ENCODE measurements around the gene CXADR. TPM values are rescaled to one million over a fixed set of nuclear protein-coding genes. Genes with fewer than 3 reads are reported as not detected.
"Not testable (repeated sequence)": the region's sequence is repeated elsewhere in the genome, so short reads cannot be mapped to it uniquely, and the experiment has no call there.

The CXADR gene
- total RNA-seq, 4 donors from 2014 or later, result 5.0 to 198 (median 106) TPM

GRCh38 chr21:17469727-17470126 is 43.1 kb upstream of the CXADR start:
- no peak for TF ChIP-seq POLR2A (IDR thresholded peaks at IDR 0.05)
- TF ChIP-seq, protein P1, sequence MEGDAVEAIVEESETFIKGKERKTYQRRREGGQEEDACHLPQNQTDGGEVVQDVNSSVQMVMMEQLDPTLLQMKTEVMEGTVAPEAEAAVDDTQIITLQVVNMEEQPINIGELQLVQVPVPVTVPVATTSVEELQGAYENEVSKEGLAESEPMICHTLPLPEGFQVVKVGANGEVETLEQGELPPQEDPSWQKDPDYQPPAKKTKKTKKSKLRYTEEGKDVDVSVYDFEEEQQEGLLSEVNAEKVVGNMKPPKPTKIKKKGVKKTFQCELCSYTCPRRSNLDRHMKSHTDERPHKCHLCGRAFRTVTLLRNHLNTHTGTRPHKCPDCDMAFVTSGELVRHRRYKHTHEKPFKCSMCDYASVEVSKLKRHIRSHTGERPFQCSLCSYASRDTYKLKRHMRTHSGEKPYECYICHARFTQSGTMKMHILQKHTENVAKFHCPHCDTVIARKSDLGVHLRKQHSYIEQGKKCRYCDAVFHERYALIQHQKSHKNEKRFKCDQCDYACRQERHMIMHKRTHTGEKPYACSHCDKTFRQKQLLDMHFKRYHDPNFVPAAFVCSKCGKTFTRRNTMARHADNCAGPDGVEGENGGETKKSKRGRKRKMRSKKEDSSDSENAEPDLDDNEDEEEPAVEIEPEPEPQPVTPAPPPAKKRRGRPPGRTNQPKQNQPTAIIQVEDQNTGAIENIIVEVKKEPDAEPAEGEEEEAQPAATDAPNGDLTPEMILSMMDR (IDR thresholded peaks at IDR 0.05), result no peak
- Histone ChIP-seq H3K4me1 (peaks cover 0 to 22% (median 0%) of the 10 kb centered on the region in 4 donors), H3K27me3 (no peaks in the 10 kb centered on the region), H3K36me3 (no peaks in the 10 kb centered on the region), H3K9me3 (no peaks in the 10 kb centered on the region), H3K4me3 (no peak overlapping the region), H3K27ac (no peak overlapping the region)
- DNase-seq, result no peak

- Histone ChIP-seq H3K36me3 (no peaks in the 10 kb centered on the region), H3K27me3 (no peaks in the 10 kb centered on the region), H3K4me1 (peaks cover 0 to 13% (median 0%) of the 10 kb centered on the region in 4 donors), H3K4me3 (no peak overlapping the region), H3K9me3 (no peaks in the 10 kb centered on the region), H3K27ac (peak overlapping the region in 3 of 4 donors; percentile 66 to 90 (median 88))
- TF ChIP-seq POLR2A (IDR thresholded peaks at IDR 0.05), result no peak
- TF ChIP-seq, protein P1 (IDR thresholded peaks at IDR 0.05), result no peak
- DNase-seq, result no peak
Observed at GRCh38 chr21:17472182-17472581, 40.7 kb upstream of the CXADR start.

DNA sequence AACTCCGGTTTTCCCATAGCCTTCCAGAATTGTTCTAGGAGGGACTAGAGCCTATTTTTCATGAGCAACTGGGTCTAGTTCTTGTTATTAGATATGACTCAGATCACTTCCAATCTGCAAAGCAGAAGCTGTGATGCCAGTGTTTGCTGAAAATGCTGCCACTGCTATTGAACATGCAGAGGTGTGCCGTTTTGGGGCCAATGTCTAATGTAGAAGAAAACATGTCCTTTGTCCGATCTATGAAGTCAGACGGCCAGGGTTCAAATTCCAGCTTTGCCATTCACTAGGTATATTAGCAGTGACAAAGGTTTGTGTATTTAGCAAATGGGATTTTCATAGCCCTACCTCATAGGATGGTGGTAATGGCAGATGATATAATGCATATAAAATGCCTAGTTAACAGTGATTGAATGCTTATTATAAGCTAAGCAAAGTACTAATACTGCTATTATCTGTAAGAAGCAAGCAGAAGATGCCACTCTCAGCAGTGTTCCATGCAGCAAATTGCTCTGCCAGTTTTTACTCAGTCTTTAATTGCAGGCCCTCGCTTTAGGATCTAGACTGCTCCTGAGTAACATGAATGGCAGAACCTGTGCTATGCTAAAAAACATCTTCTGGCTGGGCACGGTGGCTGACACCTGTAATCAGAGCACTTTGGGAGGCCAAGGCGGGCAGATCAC is 40.1 kb upstream of the CXADR start:
- Histone ChIP-seq H3K4me1 (peaks cover 0 to 10% (median 0%) of the 10 kb centered on the region in 4 donors), H3K27ac (peak overlapping the region in 3 of 4 donors; percentile 66 to 90 (median 88)), H3K27me3 (no peaks in the 10 kb centered on the region), H3K36me3 (no peaks in the 10 kb centered on the region), H3K4me3 (no peak overlapping the region), H3K9me3 (no peaks in the 10 kb centered on the region)
- DNase-seq, result peak in 2 of 3 donors; percentile 63 to 89
- TF ChIP-seq POLR2A (IDR thresholded peaks at IDR 0.05), result peak in 1 of 2 donors; percentile 28
- TF ChIP-seq, protein P1 (IDR thresholded peaks at IDR 0.05), result no peak

DNA sequence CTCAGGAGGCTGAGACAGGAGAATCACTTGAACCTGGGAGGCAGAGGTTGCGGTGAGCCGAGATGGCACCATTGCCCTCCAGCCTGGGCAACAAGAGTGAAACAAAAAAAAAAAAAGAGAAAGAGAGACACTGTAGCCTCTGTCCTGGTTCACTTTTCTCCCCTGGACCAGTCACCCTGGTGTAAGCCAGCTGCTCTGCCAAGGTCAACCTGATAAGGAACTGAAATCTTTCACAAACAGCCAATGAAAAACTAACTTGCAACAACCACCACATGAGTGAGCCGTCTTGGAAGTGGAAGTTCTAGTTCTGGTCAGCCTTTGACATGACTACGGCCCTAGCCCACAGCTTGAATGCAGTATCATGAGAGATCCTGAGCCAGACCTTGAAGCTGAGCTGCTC is 36.8 kb upstream of the CXADR start:
- H3K36me3 ChIP-seq, result no peaks in the 10 kb centered on the region
- no peaks in the 10 kb centered on the region for H3K27me3 ChIP-seq
- TF ChIP-seq, protein P1 (IDR thresholded peaks at IDR 0.05), result no peak
- no peak for TF ChIP-seq POLR2A (IDR thresholded peaks at IDR 0.05)
- H3K4me3 ChIP-seq, result no peak overlapping the region
- H3K27ac ChIP-seq, result peak overlapping the region in 2 of 4 donors; percentile 8 to 14
- no peaks in the 10 kb centered on the region for H3K9me3 ChIP-seq
- no peak for DNase-seq
- H3K4me1 ChIP-seq, result peaks cover 0 to 6% (median 0%) of the 10 kb centered on the region in 4 donors

DNA sequence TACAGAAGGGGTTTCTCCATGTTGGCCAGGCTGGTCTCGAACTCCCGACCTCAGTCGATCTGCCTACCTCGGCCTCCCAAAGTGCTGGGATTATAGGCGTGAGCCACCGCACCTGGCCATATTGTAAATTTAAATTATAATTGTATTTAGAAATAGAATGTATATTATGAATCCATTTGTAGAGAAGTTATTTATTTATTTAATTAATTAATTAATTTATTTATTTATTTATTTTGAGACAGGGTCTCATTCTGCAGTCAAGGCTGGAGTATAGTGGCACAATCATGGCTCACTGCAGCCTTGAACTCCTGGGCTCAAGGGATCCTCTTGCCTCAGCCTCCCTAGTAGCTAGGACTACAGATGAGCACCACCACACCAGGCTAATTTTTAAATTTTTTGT is 34.7 kb upstream of the CXADR start:
- H3K4me3 ChIP-seq, H3K4me1 ChIP-seq, H3K36me3 ChIP-seq, H3K9me3 ChIP-seq, DNase-seq, H3K27me3 ChIP-seq, H3K27ac ChIP-seq: not testable (repeated sequence)

DNA sequence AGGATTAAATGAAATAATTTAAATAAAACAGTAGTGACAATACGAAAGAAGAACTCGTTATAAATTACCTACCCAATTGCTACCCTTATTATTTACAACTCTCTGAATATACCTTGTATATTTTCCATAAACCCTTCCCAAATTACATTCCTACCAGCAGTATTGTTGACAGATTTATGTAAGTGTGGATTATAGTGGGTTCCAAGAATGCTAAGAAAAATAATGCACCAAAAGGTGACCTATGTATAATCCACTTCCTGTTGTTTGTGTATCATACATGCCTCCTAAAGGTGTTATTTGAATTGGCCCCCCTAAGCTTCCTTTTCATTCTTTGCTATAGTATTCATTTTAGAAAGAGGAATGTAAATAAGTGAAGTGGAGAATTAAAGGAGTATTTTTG is 33.2 kb upstream of the CXADR start:
- no peak overlapping the region for H3K4me3 ChIP-seq
- no peak for TF ChIP-seq POLR2A (IDR thresholded peaks at IDR 0.05)
- TF ChIP-seq, protein P1 (IDR thresholded peaks at IDR 0.05), result no peak
- DNase-seq, result no peak
- no peak overlapping the region for H3K27ac ChIP-seq
- no peaks in the 10 kb centered on the region for H3K9me3 ChIP-seq
- H3K27me3 ChIP-seq, result no peaks in the 10 kb centered on the region
- H3K4me1 ChIP-seq, result peaks cover 0 to 4% (median 0%) of the 10 kb centered on the region in 4 donors
- no peaks in the 10 kb centered on the region for H3K36me3 ChIP-seq
